Lung (tissue), 12 donors: ENCODE results near the gene FBXO10. TPM values are rescaled to one million over a fixed set of nuclear protein-coding genes. Genes with fewer than 3 reads are reported as not detected.
"Not testable (repeated sequence)": the region's sequence is repeated elsewhere in the genome, so short reads cannot be mapped to it uniquely, and the experiment has no call there.

ENCODE experiments used
- ATAC-seq: fragments of 200-7000 bp; cut with Tn5 transposase; one replicate; pipeline ENCODE4 v1.9.1; 2020; ENCODE audit warnings: moderate number of reproducible peaks; ENCODE audit not compliant: insufficient read depth, low FRiP score
- DNase-seq, 3 donors: peaks; one replicate each; pipeline ENCODE4 v3.0.0-alpha.2; 2013 to 2017
- H3K27ac ChIP-seq, 2 donors: one replicate each; pipeline ENCODE4 v1.5.1; 2013; ENCODE audit warnings: mild to moderate bottlenecking in 2 of 2, moderate library complexity in 2 of 2, control low read depth in 1 of 2, inconsistent platforms in 1 of 2, low read depth in 1 of 2, low read length in 1 of 2
- H3K27me3 ChIP-seq, 3 donors: one replicate each; pipeline ENCODE4 v1.5.1; 2013; ENCODE audit warnings: low read length in 2 of 3; ENCODE audit not compliant: control insufficient read depth in 3 of 3, insufficient read depth in 3 of 3
- H3K36me3 ChIP-seq, 4 donors: one replicate each; pipeline ENCODE4 v1.5.1; 2013; ENCODE audit warnings: low read length in 4 of 4, mild to moderate bottlenecking in 1 of 4, moderate library complexity in 1 of 4; ENCODE audit not compliant: control insufficient read depth in 4 of 4, insufficient read depth in 4 of 4
- H3K4me1 ChIP-seq, 5 donors: one replicate each; pipeline ENCODE4 v1.5.1; 2013; ENCODE audit warnings: low read length in 5 of 5, mild to moderate bottlenecking in 2 of 5, moderate library complexity in 1 of 5; ENCODE audit not compliant: control insufficient read depth in 5 of 5, insufficient read depth in 5 of 5
- H3K4me3 ChIP-seq: one replicate; pipeline ENCODE4 v1.5.1; 2013; ENCODE audit warnings: mild to moderate bottlenecking, control low read depth, moderate library complexity
- H3K9ac ChIP-seq, 2 donors: one replicate each; pipeline ENCODE4 v1.5.1; 2013; ENCODE audit warnings: low read length in 2 of 2, control low read depth in 1 of 2; ENCODE audit not compliant: insufficient read depth in 1 of 2
- H3K9me3 ChIP-seq, 4 donors: one replicate each; pipeline ENCODE4 v1.5.1; 2013; ENCODE audit warnings: low read length in 3 of 4, mild to moderate bottlenecking in 1 of 4, moderate library complexity in 1 of 4; ENCODE audit not compliant: control insufficient read depth in 4 of 4, insufficient read depth in 3 of 4
- WGBS, 2 donors: extraction: QIAGEN DNeasy Blood & Tissue Kit; methylation state at CpG; one replicate each; pipeline ENCODE4 v1.1.7; 2013; 5-methylcytosine and 5-hydroxymethylcytosine counted together
- polyA plus RNA-seq, 2 donors: library from polyadenylated mRNA; stranded (reverse); fragments of 200-250 nt; gene quantifications; one replicate each; pipeline ENCODE4 v1.2.1, GENCODE V29; 2013
- total RNA-seq, 2 donors: library from RNA; depleted of rRNA in 1 of 2; stranded (reverse); fragments of >200 nt in 1 of 2; gene quantifications; one replicate each; pipeline ENCODE4 v1.2.1, GENCODE V29; 2014 to 2021
- TF ChIP-seq, protein P1 (sequence below): IDR thresholded peaks from 2 replicates; pipeline ENCODE4 v1.5.1; 2012; ENCODE audit warnings: mild to moderate bottlenecking; ENCODE audit errors: control extremely low read depth, extremely low read depth
- donor health status: control.
- donor health status: control.
- donor health status: Bipolar disorder and iron deficiency.
- donor health status: healthy.
- donor health status: DM: yes; HTN: yes; CAD: no.

Gene FBXO10
- total and polyA plus RNA-seq, 4 donors = 2.6 to 6.3 (median 4.0) TPM

DNA sequence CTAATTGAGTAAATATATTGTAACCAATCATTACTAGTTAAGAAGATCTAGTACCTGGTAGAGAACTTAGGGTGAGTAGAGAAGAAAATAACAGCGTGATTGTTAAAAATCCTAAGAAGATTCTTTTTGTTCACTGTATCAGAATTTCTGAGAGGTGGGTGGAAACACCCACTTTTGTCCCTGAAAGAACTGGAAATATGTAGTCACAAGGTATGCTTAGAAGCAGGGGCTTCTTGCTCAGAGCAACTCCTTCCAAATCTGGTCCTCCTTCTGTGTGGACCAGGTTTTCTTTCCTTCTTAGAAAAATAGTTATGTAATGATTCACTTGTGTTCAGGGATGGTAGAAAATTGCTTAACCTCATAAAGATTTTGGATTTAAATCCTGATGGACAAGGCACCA is 28.1 kb upstream of the FBXO10 start:
- WGBS, 2 donors = 71 to 72% methylated on average over 1 of the region's 1 CpG
- H3K4me1 ChIP-seq = peaks cover 0 to 2% (median 0%) of the 10 kb centered on the region in 5 donors
- H3K27ac ChIP-seq = no peak overlapping the region
- H3K9me3 ChIP-seq = no peaks in the 10 kb centered on the region
- ATAC-seq (no peak), DNase-seq (no peak)
- peaks cover 0 to 13% (median 3%) of the 10 kb centered on the region in 3 donors for H3K27me3 ChIP-seq
- TF ChIP-seq, protein P1, sequence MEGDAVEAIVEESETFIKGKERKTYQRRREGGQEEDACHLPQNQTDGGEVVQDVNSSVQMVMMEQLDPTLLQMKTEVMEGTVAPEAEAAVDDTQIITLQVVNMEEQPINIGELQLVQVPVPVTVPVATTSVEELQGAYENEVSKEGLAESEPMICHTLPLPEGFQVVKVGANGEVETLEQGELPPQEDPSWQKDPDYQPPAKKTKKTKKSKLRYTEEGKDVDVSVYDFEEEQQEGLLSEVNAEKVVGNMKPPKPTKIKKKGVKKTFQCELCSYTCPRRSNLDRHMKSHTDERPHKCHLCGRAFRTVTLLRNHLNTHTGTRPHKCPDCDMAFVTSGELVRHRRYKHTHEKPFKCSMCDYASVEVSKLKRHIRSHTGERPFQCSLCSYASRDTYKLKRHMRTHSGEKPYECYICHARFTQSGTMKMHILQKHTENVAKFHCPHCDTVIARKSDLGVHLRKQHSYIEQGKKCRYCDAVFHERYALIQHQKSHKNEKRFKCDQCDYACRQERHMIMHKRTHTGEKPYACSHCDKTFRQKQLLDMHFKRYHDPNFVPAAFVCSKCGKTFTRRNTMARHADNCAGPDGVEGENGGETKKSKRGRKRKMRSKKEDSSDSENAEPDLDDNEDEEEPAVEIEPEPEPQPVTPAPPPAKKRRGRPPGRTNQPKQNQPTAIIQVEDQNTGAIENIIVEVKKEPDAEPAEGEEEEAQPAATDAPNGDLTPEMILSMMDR = no peak
- no peak overlapping the region for H3K4me3 ChIP-seq
- H3K9ac ChIP-seq = no peak overlapping the region
- no peaks in the 10 kb centered on the region for H3K36me3 ChIP-seq

DNA sequence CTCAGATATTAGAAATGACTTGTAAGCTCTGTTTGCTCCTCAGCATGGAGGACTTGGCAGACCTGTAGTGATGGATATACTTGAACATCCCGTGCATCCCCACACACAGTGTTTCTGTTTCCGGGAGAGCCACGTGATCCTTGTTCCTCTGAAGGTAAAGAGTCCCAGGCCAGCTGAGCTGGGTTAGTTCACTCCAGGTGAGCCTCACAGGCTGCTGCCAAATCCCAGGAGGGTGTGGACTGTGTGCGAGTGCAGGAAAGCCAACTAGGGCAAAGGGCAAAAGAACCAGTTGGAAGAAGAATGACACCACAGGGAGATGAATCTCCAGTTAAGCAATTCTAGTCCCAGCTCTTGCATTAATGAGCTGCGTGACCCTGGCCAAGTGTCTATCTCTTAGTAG is 26.6 kb upstream of the FBXO10 start:
- H3K27ac ChIP-seq = no peak overlapping the region
- no peak overlapping the region for H3K9ac ChIP-seq
- peaks cover 0 to 9% (median 3%) of the 10 kb centered on the region in 3 donors for H3K27me3 ChIP-seq
- 62 to 81% methylated on average over 5 of the region's 5 CpGs for whole genome bisulfite sequencing, 2 donors
- TF ChIP-seq, protein P1 = no peak
- H3K36me3 ChIP-seq = no peaks in the 10 kb centered on the region
- DNase-seq (no peak), ATAC-seq (no peak)
- no peaks in the 10 kb centered on the region for H3K9me3 ChIP-seq
- no peak overlapping the region for H3K4me3 ChIP-seq
- H3K4me1 ChIP-seq = peaks cover 0 to 2% (median 0%) of the 10 kb centered on the region in 5 donors

DNA sequence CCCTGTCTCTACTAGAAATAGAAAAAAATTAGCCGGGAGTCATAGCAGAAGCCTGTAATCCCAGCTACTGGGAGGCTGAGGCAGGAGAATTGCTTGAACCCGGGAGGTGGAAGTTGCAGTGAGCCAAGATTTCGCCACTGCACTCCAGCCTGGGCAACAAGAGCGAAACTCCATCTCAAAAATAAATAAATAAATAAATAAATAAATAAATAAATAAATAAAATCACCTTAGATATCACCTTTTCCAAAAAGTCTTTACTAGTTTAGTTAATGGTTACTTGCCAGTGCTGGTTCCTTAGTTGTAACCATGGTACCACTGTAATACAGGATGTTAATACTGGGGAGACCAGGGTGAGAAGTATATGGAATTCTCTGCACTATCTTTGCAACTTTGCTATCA is 25.9 kb upstream of the FBXO10 start:
- H3K36me3 ChIP-seq, DNase-seq, H3K9ac ChIP-seq, H3K27ac ChIP-seq, H3K9me3 ChIP-seq, ATAC-seq, H3K4me3 ChIP-seq, H3K4me1 ChIP-seq: not testable (repeated sequence)
- peaks cover 0 to 11% (median 3%) of the 10 kb centered on the region in 3 donors for H3K27me3 ChIP-seq
- 79 to 88% methylated on average over 4 of the region's 4 CpGs for WGBS, 2 donors

DNA sequence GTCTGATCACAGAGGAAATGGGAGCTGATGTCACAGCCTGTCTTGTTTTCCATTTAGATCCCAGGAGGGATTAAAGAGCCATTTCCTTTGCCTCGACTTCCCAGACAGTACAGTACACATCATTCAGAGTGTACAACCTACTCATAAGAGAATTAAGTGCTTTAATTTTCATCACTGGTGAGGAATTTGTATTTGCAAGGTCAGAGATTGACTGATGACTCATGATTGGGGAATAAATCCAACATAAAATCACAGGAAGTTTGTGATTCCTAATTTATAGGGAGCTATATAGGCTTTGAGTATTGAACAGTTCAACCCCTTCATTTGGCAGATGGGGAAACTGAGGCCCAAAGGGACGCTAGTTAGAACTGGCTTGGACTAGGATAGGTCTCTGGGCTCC is 20.3 kb upstream of the FBXO10 start:
- TF ChIP-seq, protein P1 = no peak
- H3K9ac ChIP-seq = no peak overlapping the region
- 51 to 57% methylated on average over 2 of the region's 2 CpGs for WGBS, 2 donors
- no peaks in the 10 kb centered on the region for H3K36me3 ChIP-seq
- no peak for DNase-seq
- H3K4me3 ChIP-seq = no peak overlapping the region
- peaks cover 0 to 15% (median 4%) of the 10 kb centered on the region in 3 donors for H3K27me3 ChIP-seq
- no peaks in the 10 kb centered on the region for H3K9me3 ChIP-seq
- H3K4me1 ChIP-seq = peaks cover 0 to 6% (median 2%) of the 10 kb centered on the region in 5 donors
- no peak overlapping the region for H3K27ac ChIP-seq
- ATAC-seq = no peak
